Tibial artery (tissue), 4 donors: ENCODE measurements around the gene MCAT.
A peak's percentile ranks its signal among the peaks of the same experiment; 100 is the strongest.

Experiments
- DNase-seq, 2 donors: peaks; one replicate each; pipeline ENCODE4 v3.0.0-alpha.2; 2019
- H3K27ac ChIP-seq, 2 donors: fragments of 200-600 bp; sonication (generic) in 1 of 2; 1 replicate in 1 of 2; 2 replicates in 1 of 2; pipeline ENCODE4 v1.5.1; 2018 to 2019; ENCODE audit warnings: mild to moderate bottlenecking in 1 of 2
- H3K27me3 ChIP-seq, 2 donors: fragments of 200-600 bp; sonication (generic) in 1 of 2; one replicate each; pipeline versions ENCODE4 v1.5.1 to v1.6.0; 2016 to 2019
- H3K36me3 ChIP-seq, 3 donors: fragments of 200-600 bp; sonication (generic) in 2 of 3; one replicate each; pipeline ENCODE4 v1.5.1; 2016 to 2019; ENCODE audit warnings: mild to moderate bottlenecking in 2 of 3
- H3K4me1 ChIP-seq, 4 donors: fragments of 200-600 bp; sonication (generic) in 2 of 4; 1 replicate in 3 of 4; 2 replicates in 1 of 4; pipeline ENCODE4 v1.5.1; 2016 to 2019
- H3K4me3 ChIP-seq, 2 donors: fragments of 200-600 bp; sonication (generic) in 1 of 2; 1 replicate in 1 of 2; 2 replicates in 1 of 2; pipeline ENCODE4 v1.5.1; 2018 to 2019; ENCODE audit warnings: mild to moderate bottlenecking in 2 of 2
- H3K9me3 ChIP-seq, 3 donors: fragments of 200-600 bp; sonication (generic) in 1 of 3; one replicate each; pipeline ENCODE4 v1.5.1; 2016 to 2019
- intact Hi-C: fragments of 100-400 bp; cut with DNase I; formaldehyde crosslinking; loops from one replicate; pipeline ENCODE4 v1.15.0; 2023; ENCODE audit warnings: low total_unique reads
- TF ChIP-seq, protein P1 (sequence below), 2 experiments: fragments of 200-600 bp in 1 of 2; fragments of 450-650 bp in 1 of 2; IDR thresholded peaks; one replicate each; pipeline ENCODE4 v1.5.1; 2017 to 2019; ENCODE audit warnings: antibody characterized with exemption in 2 of 2, mild to moderate bottlenecking in 1 of 2, moderate library complexity in 1 of 2

MCAT gene

DNA sequence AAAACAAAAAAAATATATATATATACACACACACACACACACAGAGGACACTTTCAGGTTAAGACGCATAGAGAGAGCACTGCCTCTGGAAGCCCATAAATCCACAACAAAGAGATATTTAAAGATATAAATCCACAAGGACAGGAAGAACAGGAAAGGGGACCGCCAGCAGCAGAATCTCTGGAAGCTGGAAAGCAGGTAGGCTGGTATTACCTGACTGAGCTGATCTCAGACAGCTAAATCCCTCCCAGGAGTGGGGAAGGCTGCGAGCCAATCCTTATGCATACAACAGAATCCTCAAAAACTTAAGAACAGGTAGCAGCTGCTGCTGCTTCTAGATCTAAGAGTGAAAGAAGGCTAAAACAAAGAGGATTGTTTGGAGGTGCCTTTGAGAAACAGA lies 1.8 kb upstream of the MCAT start:
- intact Hi-C loops = no loop called here
- TF ChIP-seq, protein P1, sequence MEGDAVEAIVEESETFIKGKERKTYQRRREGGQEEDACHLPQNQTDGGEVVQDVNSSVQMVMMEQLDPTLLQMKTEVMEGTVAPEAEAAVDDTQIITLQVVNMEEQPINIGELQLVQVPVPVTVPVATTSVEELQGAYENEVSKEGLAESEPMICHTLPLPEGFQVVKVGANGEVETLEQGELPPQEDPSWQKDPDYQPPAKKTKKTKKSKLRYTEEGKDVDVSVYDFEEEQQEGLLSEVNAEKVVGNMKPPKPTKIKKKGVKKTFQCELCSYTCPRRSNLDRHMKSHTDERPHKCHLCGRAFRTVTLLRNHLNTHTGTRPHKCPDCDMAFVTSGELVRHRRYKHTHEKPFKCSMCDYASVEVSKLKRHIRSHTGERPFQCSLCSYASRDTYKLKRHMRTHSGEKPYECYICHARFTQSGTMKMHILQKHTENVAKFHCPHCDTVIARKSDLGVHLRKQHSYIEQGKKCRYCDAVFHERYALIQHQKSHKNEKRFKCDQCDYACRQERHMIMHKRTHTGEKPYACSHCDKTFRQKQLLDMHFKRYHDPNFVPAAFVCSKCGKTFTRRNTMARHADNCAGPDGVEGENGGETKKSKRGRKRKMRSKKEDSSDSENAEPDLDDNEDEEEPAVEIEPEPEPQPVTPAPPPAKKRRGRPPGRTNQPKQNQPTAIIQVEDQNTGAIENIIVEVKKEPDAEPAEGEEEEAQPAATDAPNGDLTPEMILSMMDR (IDR thresholded peaks at IDR 0.05) = no peak
- H3K4me1 ChIP-seq = peaks cover 0 to 27% (median 16%) of the 10 kb centered on the region in 4 donors

DNA sequence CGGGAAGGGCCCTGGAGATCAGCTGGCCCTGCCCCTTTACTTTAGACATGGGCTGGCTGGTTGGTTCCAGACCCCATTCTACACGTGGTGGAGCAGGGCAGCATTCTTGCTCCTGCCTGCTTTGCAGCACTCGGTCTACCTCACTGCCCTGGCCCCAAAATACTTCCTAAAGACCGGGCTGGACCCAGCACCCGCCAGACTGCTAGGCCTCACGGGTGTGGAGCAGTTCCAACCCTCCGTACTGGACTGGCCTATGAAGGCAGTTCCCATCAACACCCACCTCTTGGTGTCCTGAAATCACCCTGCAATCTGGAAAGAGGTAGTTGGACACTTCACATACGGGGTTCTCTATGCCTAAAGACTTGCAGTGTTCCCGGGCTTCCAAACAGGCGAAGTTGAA lies 6.4 kb downstream of the MCAT start:
- peaks cover 0 to 17% (median 14%) of the 10 kb centered on the region in 4 donors for H3K4me1 ChIP-seq
- no peak overlapping the region for H3K27ac ChIP-seq
- no peak for DNase-seq
- no peak overlapping the region for H3K4me3 ChIP-seq
- TF ChIP-seq, protein P1 (IDR thresholded peaks at IDR 0.05) = no peak
- peaks cover 14 to 96% (median 67%) of the 10 kb centered on the region in 3 donors for H3K36me3 ChIP-seq
- intact Hi-C loops = no loop called here
- no peaks in the 10 kb centered on the region for H3K27me3 ChIP-seq
- H3K9me3 ChIP-seq = no peaks in the 10 kb centered on the region

More for the DNA sequence above, 1.8 kb upstream of the MCAT start:
- H3K27ac ChIP-seq = no peak overlapping the region
- H3K27me3 ChIP-seq = no peaks in the 10 kb centered on the region
- H3K9me3 ChIP-seq = no peaks in the 10 kb centered on the region
- H3K36me3 ChIP-seq = peaks cover 0 to 14% (median 11%) of the 10 kb centered on the region in 3 donors
- no peak overlapping the region for H3K4me3 ChIP-seq
- no peak for DNase-seq

DNA sequence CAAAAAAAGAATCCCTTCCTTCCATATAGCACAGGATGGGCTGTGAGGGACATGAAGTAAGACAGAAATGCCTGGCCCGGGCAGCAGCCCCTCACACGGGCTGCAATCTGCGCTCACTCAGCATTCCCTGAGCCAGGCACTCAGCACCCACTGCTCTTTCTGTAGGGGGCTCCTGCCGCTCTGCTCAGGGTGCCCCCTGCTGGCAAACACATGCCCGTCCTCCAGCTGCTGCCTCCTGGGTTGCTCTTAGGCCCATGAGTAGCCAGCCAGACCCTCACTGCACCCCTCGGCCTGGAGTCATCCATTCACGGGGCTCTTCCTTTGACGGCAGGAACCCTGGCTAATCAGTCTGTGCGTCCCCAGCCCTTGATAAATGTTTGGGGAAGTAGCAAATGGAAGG lies 6.9 kb downstream of the MCAT start:
- Histone ChIP-seq H3K4me3 (no peak overlapping the region), H3K27me3 (no peaks in the 10 kb centered on the region), H3K4me1 (peaks cover 0 to 17% (median 14%) of the 10 kb centered on the region in 4 donors), H3K27ac (no peak overlapping the region), H3K9me3 (no peaks in the 10 kb centered on the region), H3K36me3 (peaks cover 14 to 100% (median 67%) of the 10 kb centered on the region in 3 donors)
- DNase-seq = no peak
- intact Hi-C loops = no loop called here
- TF ChIP-seq, protein P1 (IDR thresholded peaks at IDR 0.05) = peak in 1 of 2 experiments; percentile 44

DNA sequence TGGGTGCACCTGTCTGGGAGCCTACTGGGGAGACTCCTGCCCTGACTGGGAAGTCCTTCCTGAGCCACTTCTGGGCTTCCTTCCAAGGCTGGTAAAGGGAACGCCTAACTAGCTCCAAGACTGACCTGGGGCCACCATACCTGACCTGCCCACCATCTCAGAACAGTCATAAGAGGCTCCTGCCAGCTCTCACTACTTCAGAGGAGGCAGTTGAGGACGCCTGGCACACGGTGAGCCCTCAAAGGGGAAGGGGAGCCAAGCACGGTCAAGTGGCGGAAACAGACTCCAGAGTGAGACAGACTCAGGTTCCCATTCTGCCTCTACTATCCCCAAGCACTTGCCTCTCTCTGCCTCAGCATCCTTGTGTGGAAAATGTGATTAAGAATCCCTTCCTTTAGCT lies 7.6 kb downstream of the MCAT start:
- DNase-seq = no peak
- H3K9me3 ChIP-seq = no peaks in the 10 kb centered on the region
- no peaks in the 10 kb centered on the region for H3K27me3 ChIP-seq
- intact Hi-C loops = no loop called here
- no peak overlapping the region for H3K27ac ChIP-seq
- no peak overlapping the region for H3K4me3 ChIP-seq
- TF ChIP-seq, protein P1 (IDR thresholded peaks at IDR 0.05) = no peak
- peaks cover 0 to 18% (median 14%) of the 10 kb centered on the region in 4 donors for H3K4me1 ChIP-seq
- peaks cover 14 to 95% (median 62%) of the 10 kb centered on the region in 3 donors for H3K36me3 ChIP-seq

DNA sequence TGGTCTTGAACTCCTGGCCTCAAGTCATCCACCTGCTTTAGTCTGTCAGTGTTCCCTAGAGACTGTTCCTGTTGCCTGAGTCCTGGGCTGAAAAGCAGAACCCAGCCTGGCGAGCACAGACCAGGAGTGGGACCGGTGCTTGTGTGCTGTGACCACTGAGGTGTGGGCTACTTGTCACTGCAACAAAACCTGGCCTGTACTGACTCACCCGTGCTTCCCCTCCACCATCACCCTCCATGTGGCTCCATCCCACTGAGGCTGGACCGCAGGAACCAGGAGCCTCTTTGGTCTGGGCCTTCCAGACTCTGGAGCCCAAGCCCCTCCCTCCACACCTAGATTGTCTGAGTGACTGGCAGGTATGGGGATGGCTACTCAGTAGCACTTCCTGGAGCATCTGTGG lies 8.6 kb downstream of the MCAT start:
- Histone ChIP-seq H3K9me3 (no peaks in the 10 kb centered on the region), H3K36me3 (peaks cover 14 to 85% (median 53%) of the 10 kb centered on the region in 3 donors), H3K4me3 (no peak overlapping the region), H3K4me1 (peaks cover 0 to 18% (median 14%) of the 10 kb centered on the region in 4 donors), H3K27ac (no peak overlapping the region), H3K27me3 (no peaks in the 10 kb centered on the region)
- intact Hi-C loops = no loop called here
- no peak for DNase-seq
- TF ChIP-seq, protein P1 (IDR thresholded peaks at IDR 0.05) = no peak

DNA sequence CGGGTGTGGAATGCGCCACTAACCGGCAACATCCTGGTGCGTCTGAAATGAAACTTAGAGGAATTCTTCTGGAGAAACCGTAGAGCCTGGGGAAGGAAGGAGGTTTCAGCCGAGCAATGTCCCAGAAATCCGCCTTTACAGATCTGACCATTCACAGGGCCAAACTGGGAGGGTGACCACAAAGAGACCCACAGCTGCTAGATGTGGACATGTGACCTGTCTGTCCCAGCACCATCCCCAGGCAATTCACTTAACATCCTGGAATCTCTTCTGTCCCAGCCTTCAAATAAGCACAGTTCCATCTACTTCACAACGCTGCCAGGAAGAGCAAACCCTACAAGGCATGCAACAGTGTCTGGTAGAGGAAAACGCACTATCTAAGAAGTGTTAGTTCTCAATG lies 9.8 kb downstream of the MCAT start:
- peaks cover 11 to 74% (median 43%) of the 10 kb centered on the region in 3 donors for H3K36me3 ChIP-seq
- DNase-seq = no peak
- no peaks in the 10 kb centered on the region for H3K9me3 ChIP-seq
- no peak overlapping the region for H3K4me3 ChIP-seq
- TF ChIP-seq, protein P1 (IDR thresholded peaks at IDR 0.05) = no peak
- H3K4me1 ChIP-seq = peaks cover 0 to 18% (median 14%) of the 10 kb centered on the region in 4 donors
- intact Hi-C loops = no loop called here
- no peak overlapping the region for H3K27ac ChIP-seq
- H3K27me3 ChIP-seq = no peaks in the 10 kb centered on the region
